Loucy (cell line): ENCODE measurements around the gene ZBED1.

ENCODE experiments used
- H2AFZ ChIP-seq: fragments of 200-600 bp; sonication (generic); 2 replicates; pipeline ENCODE4 v1.6.0; 2016; ENCODE audit warnings: antibody characterized with exemption, mild to moderate bottlenecking, low read length, moderate library complexity
- H3F3A ChIP-seq: fragments of 200-600 bp; 2 replicates; pipeline ENCODE4 v1.6.0; 2016; ENCODE audit warnings: antibody characterized with exemption, low read depth, mild to moderate bottlenecking
- H3K27me3 ChIP-seq: fragments of 200-600 bp; sonication (generic); 2 replicates; pipeline ENCODE4 v1.6.1; 2014; ENCODE audit warnings: low read length, mild to moderate bottlenecking; ENCODE audit not compliant: insufficient read depth, poor library complexity, severe bottlenecking
- H3K36me3 ChIP-seq: fragments of 200-600 bp; sonication (generic); 2 replicates; pipeline ENCODE4 v1.6.1; 2016; ENCODE audit warnings: low read length; ENCODE audit not compliant: insufficient read depth
- H3K4me1 ChIP-seq: fragments of 200-600 bp; sonication (generic); 2 replicates; pipeline ENCODE4 v1.5.1; 2014; ENCODE audit warnings: low read length, mild to moderate bottlenecking; ENCODE audit not compliant: insufficient read depth, poor library complexity, severe bottlenecking
- H3K4me2 ChIP-seq: fragments of 200-600 bp; sonication (generic); 2 replicates; pipeline ENCODE4 v1.6.0; 2014; ENCODE audit warnings: antibody characterized with exemption, low read length, low read depth, mild to moderate bottlenecking; ENCODE audit not compliant: poor library complexity, severe bottlenecking
- H3K4me3 ChIP-seq: fragments of 200-600 bp; sonication (generic); 2 replicates; pipeline ENCODE4 v1.5.1; 2014; ENCODE audit warnings: low read length, mild to moderate bottlenecking, mixed read lengths; ENCODE audit not compliant: poor library complexity, severe bottlenecking
- H3K79me2 ChIP-seq: fragments of 200-600 bp; sonication (generic); 2 replicates; pipeline ENCODE4 v1.6.1; 2014; ENCODE audit warnings: low read length; ENCODE audit not compliant: insufficient read depth
- H3K9ac ChIP-seq: fragments of 200-600 bp; sonication (generic); 2 replicates; pipeline ENCODE4 v1.6.0; 2014; ENCODE audit warnings: mild to moderate bottlenecking, low read depth, low read length, moderate library complexity; ENCODE audit not compliant: poor library complexity, severe bottlenecking
- H3K9me2 ChIP-seq: fragments of 200-600 bp; sonication (generic); replicated peaks from 2 replicates; pipeline ENCODE4 v1.6.1; 2016; ENCODE audit warnings: low read depth, low read length, mixed read lengths
- H3K9me3 ChIP-seq: fragments of 200-600 bp; sonication (generic); 2 replicates; pipeline ENCODE4 v1.6.1; 2014; ENCODE audit warnings: mild to moderate bottlenecking, antibody characterized with exemption, low read length, low read depth; ENCODE audit not compliant: insufficient read depth
- H4K20me1 ChIP-seq: fragments of 200-600 bp; sonication (generic); 2 replicates; pipeline ENCODE4 v1.6.0; 2014; ENCODE audit warnings: antibody characterized with exemption, low read length, mild to moderate bottlenecking; ENCODE audit not compliant: insufficient read depth, poor library complexity, severe bottlenecking
- CTCF ChIP-seq: fragments of 200-600 bp; sonication (generic); conservative IDR thresholded peaks from 2 replicates; pipeline ENCODE4 v1.5.1; 2014; ENCODE audit warnings: mild to moderate bottlenecking, antibody characterized with exemption, low read length
- EZH2phosphoT487 ChIP-seq: fragments of 200-600 bp; IDR thresholded peaks from 2 replicates; pipeline ENCODE4 v1.6.1; 2018; ENCODE audit warnings: antibody characterized with exemption, mild to moderate bottlenecking, moderate library complexity, borderline replicate concordance

ZBED1 gene

GRCh38 chrX:2488621-2489285 is 12.0 kb downstream of the ZBED1 start:
- peaks cover 6% of the 10 kb centered on the region; the same call in 1 of the 2 replicates for H3K79me2 ChIP-seq
- peaks cover 14% of the 10 kb centered on the region; the same call in 1 of the 2 replicates for H3K36me3 ChIP-seq
- H3K9me2 ChIP-seq = no peaks in the 10 kb centered on the region
- H4K20me1 ChIP-seq = no peaks in the 10 kb centered on the region
- TF ChIP-seq CTCF = no peak
- no peak for TF ChIP-seq EZH2phosphoT487
- no peak overlapping the region for H3K9ac ChIP-seq
- H3K27me3 ChIP-seq = no peaks in the 10 kb centered on the region
- no peak overlapping the region for H3K4me2 ChIP-seq
- H3F3A ChIP-seq = no peaks in the 10 kb centered on the region
- H3K4me1 ChIP-seq = no peaks in the 10 kb centered on the region
- no peak overlapping the region for H2AFZ ChIP-seq
- H3K4me3 ChIP-seq = no peak overlapping the region
- no peaks in the 10 kb centered on the region for H3K9me3 ChIP-seq

GRCh38 chrX:2487366-2487765 is 13.4 kb downstream of the ZBED1 start:
- Histone ChIP-seq H3K27me3 (no peaks in the 10 kb centered on the region), H3K9me2 (no peaks in the 10 kb centered on the region), H4K20me1 (no peaks in the 10 kb centered on the region), H3F3A (no peaks in the 10 kb centered on the region), H3K9ac (no peak overlapping the region), H2AFZ (no peak overlapping the region), H3K4me1 (no peaks in the 10 kb centered on the region), H3K4me2 (no peak overlapping the region), H3K4me3 (no peak overlapping the region), H3K36me3 (peaks cover 14% of the 10 kb centered on the region; the same call in 1 of the 2 replicates), H3K79me2 (peaks cover 2% of the 10 kb centered on the region; the same call in 1 of the 2 replicates), H3K9me3 (no peaks in the 10 kb centered on the region)
- TF ChIP-seq EZH2phosphoT487 (no peak), CTCF (no peak)

GRCh38 chrX:2486476-2487133 is 14.2 kb downstream of the ZBED1 start:
- TF ChIP-seq CTCF (no peak), EZH2phosphoT487 (no peak)

More at GRCh38 chrX:2486476-2487133, 14.2 kb downstream of the ZBED1 start:
- Histone ChIP-seq H3K36me3 (peaks cover 14% of the 10 kb centered on the region; the same call in 1 of the 2 replicates), H4K20me1 (no peaks in the 10 kb centered on the region), H2AFZ (no peak overlapping the region), H3F3A (no peaks in the 10 kb centered on the region), H3K79me2 (peaks cover under 1% of the 10 kb centered on the region; the same call in 1 of the 2 replicates), H3K4me1 (no peaks in the 10 kb centered on the region), H3K9me3 (no peaks in the 10 kb centered on the region), H3K9me2 (no peaks in the 10 kb centered on the region), H3K27me3 (no peaks in the 10 kb centered on the region), H3K9ac (no peak overlapping the region), H3K4me2 (no peak overlapping the region), H3K4me3 (no peak overlapping the region)
